B cell (primary cell): ENCODE data around the gene ATXN7. TPM values are rescaled to one million over a fixed set of nuclear protein-coding genes. Genes with fewer than 3 reads are reported as not detected.

Source experiments
- ATAC-seq: fragments of 200-7000 bp; cut with Tn5 transposase; one replicate; pipeline ENCODE4 v1.10.0; 2021; ENCODE audit warnings: low read depth, mild to moderate bottlenecking, moderate number of reproducible peaks, moderate library complexity
- CTCF ChIA-PET: fragments of 350-600 bp; sonication (Branson Sonifier 250); formaldehyde crosslinking; loops from one replicate; lab custom pipeline; 2021; ENCODE audit warnings: antibody characterized with exemption, inconsistent platforms; lab: Charles Lee
- POLR2A ChIA-PET: fragments of 350-600 bp; sonication (Branson Sonifier 250); formaldehyde crosslinking; loops from one replicate; lab custom pipeline; 2021; ENCODE audit warnings: antibody characterized with exemption; lab: Charles Lee
- DNase-seq: peaks from one replicate; pipeline ENCODE4 v3.0.0; 2013
- H2AFZ ChIP-seq: 2 replicates; pipeline ENCODE4 v1.6.1; 2012; ENCODE audit warnings: mild to moderate bottlenecking, low read depth, low read length; ENCODE audit not compliant: insufficient read depth, poor library complexity, severe bottlenecking
- H3K27ac ChIP-seq, 2 donors: 1 replicate in 1 of 2; 2 replicates in 1 of 2; pipeline ENCODE4 v1.5.1; 2012 to 2013; ENCODE audit warnings: low read length in 2 of 2, mild to moderate bottlenecking in 2 of 2, moderate library complexity in 1 of 2
- H3K27me3 ChIP-seq, 4 experiments: fragments of 200-600 bp in 1 of 4; sonication (generic) in 1 of 4; replicated peaks in 1 of 4; 1 replicate in 2 of 4; 2 replicates in 2 of 4; pipeline versions ENCODE4 v1.6.1 to v1.7.0; 2013 to 2016; ENCODE audit warnings: low read length in 3 of 4, mild to moderate bottlenecking in 2 of 4, mixed read lengths in 1 of 4, moderate library complexity in 1 of 4; ENCODE audit not compliant: insufficient read depth in 4 of 4, control insufficient read depth in 3 of 4; ENCODE audit errors: control extremely low read depth in 1 of 4
- H3K36me3 ChIP-seq, 2 experiments: replicated peaks in 1 of 2; 1 replicate in 1 of 2; 2 replicates in 1 of 2; pipeline versions ENCODE4 v1.6.1 to v1.7.1; 2013; ENCODE audit warnings: low read length in 1 of 2; ENCODE audit not compliant: insufficient read depth in 2 of 2, control insufficient read depth in 1 of 2; ENCODE audit errors: control extremely low read depth in 1 of 2, extremely low read depth in 1 of 2
- H3K4me1 ChIP-seq, 2 donors: fragments of 200-600 bp in 1 of 2; sonication (generic) in 1 of 2; 1 replicate in 1 of 2; 2 replicates in 1 of 2; pipeline versions ENCODE4 v1.5.1 to v1.6.1; 2013 to 2017; ENCODE audit warnings: low read length in 2 of 2; ENCODE audit not compliant: control insufficient read depth in 2 of 2, insufficient read depth in 2 of 2
- H3K4me2 ChIP-seq: replicated peaks from 2 replicates; pipeline ENCODE3; 2012; ENCODE audit warnings: mild to moderate bottlenecking, low read depth, low read length; ENCODE audit not compliant: poor library complexity, severe bottlenecking
- H3K4me3 ChIP-seq, 5 experiments: fragments of 200-600 bp in 1 of 5; sonication (generic) in 1 of 5; 1 replicate in 3 of 5; 2 replicates in 2 of 5; pipeline versions ENCODE4 v1.5.1 to v1.7.0; 2011 to 2016; ENCODE audit warnings: low read length in 4 of 5, mild to moderate bottlenecking in 4 of 5, low read depth in 2 of 5, control low read depth in 1 of 5, moderate library complexity in 1 of 5; ENCODE audit not compliant: insufficient read depth in 1 of 5; ENCODE audit errors: control extremely low read depth in 1 of 5, extremely low read depth in 1 of 5
- H3K79me2 ChIP-seq: fragments of 200-600 bp; sonication (generic); one replicate; pipeline ENCODE4 v1.6.0; 2016; ENCODE audit warnings: low read length; ENCODE audit not compliant: control insufficient read depth, insufficient read depth
- H3K9ac ChIP-seq: fragments of 200-600 bp; sonication (generic); 2 replicates; pipeline ENCODE4 v1.6.1; 2017; ENCODE audit warnings: mild to moderate bottlenecking, low read length, moderate library complexity
- H3K9me3 ChIP-seq, 3 donors: one replicate each; pipeline versions ENCODE4 v1.6.1 to v1.7.1; 2013; ENCODE audit warnings: low read length in 2 of 3; ENCODE audit not compliant: control insufficient read depth in 2 of 3, insufficient read depth in 1 of 3; ENCODE audit errors: control extremely low read depth in 1 of 3
- H4K20me1 ChIP-seq: 2 replicates; pipeline ENCODE4 v1.6.0; 2012; ENCODE audit warnings: mild to moderate bottlenecking, low read length; ENCODE audit not compliant: insufficient read depth, control insufficient read depth, poor library complexity, severe bottlenecking
- H3K27ac Mint-ChIP-seq: one replicate; pipeline ENCODE4 v1.8.0; 2021; ENCODE audit warnings: mixed read lengths
- H3K27me3 Mint-ChIP-seq: one replicate; pipeline ENCODE4 v1.8.0; 2021; ENCODE audit warnings: mixed read lengths
- H3K4me1 Mint-ChIP-seq: one replicate; pipeline ENCODE4 v1.8.0; 2021; ENCODE audit warnings: mixed read lengths
- H3K4me3 Mint-ChIP-seq: one replicate; pipeline ENCODE4 v1.8.0; 2021; ENCODE audit warnings: mixed read lengths
- H3K9me3 Mint-ChIP-seq: one replicate; pipeline ENCODE4 v1.8.0; 2022; ENCODE audit warnings: mixed read lengths; ENCODE audit not compliant: insufficient read depth
- EZH2 ChIP-seq: IDR thresholded peaks from 2 replicates; pipeline ENCODE4 v1.6.1; 2012; ENCODE audit warnings: borderline replicate concordance, low read depth, mild to moderate bottlenecking, moderate library complexity, low read length; ENCODE audit not compliant: insufficient read depth, poor library complexity, severe bottlenecking
- intact Hi-C: fragments of 100-400 bp; cut with micrococcal nuclease; formaldehyde crosslinking; loops from one replicate; pipeline ENCODE4 v1.10.0; 2022
- polyA plus RNA-seq: library from polyadenylated mRNA; depleted of rRNA; stranded (reverse); fragments of >200 nt; gene quantifications from 2 replicates; pipeline ENCODE4 v1.2.3, GENCODE V29; 2012
- total RNA-seq, 2 donors: library from RNA; stranded (reverse); fragments of 120-200 nt in 1 of 2; gene quantifications; 1 replicate in 1 of 2; 2 replicates in 1 of 2; pipeline versions ENCODE4 v1.2.3 to v1.2.4, GENCODE V29; 2013 to 2022
- TF ChIP-seq, protein P1 (sequence below): fragments of 200-600 bp; IDR thresholded peaks from one replicate; pipeline ENCODE4 v1.8.0; 2022; ENCODE audit warnings: antibody characterized with exemption, mild to moderate bottlenecking

The ATXN7 gene
- total and polyA plus RNA-seq, 2 donors (not counting 1 experiment from before 2014, with no cell fraction given): 18.1 to 74.3 TPM

DNA sequence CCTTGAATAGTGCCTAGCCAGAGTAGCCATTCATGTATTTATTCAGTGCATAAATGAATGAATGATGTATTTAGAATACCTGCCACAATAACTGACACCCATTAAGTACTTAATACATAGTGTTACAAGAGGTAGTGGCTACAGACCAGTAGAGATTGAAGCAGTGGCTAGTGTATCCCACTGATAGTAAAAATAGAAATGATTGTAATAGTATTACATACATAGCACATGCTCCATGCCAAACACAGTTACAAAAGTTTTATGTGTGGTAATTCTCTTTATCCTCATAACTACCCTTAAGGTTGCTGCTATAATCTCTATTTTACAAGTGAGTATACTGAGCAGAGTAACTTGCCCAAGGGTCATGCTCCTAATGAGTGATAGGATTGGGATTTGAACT is 78.9 kb downstream of the ATXN7 start:
- ATAC-seq: no peak
- no peaks in the 10 kb centered on the region for H3K9me3 ChIP-seq
- no peak overlapping the region for H3K4me2 ChIP-seq
- peaks cover 95% of the 10 kb centered on the region for H3K79me2 ChIP-seq
- DNase-seq: no peak
- Mint-ChIP-seq H3K4me3 (no peak overlapping the region), H3K4me1 (peaks cover 34% of the 10 kb centered on the region), H3K9me3 (no peaks in the 10 kb centered on the region), H3K27ac (no peak overlapping the region), H3K27me3 (no peaks in the 10 kb centered on the region)
- H3K36me3 ChIP-seq: peaks cover 0 to 10% of the 10 kb centered on the region in 2 experiments
- H3K9ac ChIP-seq: no peak overlapping the region
- H3K4me1 ChIP-seq: peaks cover 10 to 14% of the 10 kb centered on the region in 2 donors
- no peak overlapping the region for H3K4me3 ChIP-seq
- H3K27ac ChIP-seq: no peak overlapping the region
- intact Hi-C loops: no loop called here
- H3K27me3 ChIP-seq: no peaks in the 10 kb centered on the region
- ChIA-PET CTCF (no interaction called here), POLR2A (no interaction called here)
- no peak overlapping the region for H2AFZ ChIP-seq
- TF ChIP-seq EZH2: no peak
- TF ChIP-seq, protein P1, sequence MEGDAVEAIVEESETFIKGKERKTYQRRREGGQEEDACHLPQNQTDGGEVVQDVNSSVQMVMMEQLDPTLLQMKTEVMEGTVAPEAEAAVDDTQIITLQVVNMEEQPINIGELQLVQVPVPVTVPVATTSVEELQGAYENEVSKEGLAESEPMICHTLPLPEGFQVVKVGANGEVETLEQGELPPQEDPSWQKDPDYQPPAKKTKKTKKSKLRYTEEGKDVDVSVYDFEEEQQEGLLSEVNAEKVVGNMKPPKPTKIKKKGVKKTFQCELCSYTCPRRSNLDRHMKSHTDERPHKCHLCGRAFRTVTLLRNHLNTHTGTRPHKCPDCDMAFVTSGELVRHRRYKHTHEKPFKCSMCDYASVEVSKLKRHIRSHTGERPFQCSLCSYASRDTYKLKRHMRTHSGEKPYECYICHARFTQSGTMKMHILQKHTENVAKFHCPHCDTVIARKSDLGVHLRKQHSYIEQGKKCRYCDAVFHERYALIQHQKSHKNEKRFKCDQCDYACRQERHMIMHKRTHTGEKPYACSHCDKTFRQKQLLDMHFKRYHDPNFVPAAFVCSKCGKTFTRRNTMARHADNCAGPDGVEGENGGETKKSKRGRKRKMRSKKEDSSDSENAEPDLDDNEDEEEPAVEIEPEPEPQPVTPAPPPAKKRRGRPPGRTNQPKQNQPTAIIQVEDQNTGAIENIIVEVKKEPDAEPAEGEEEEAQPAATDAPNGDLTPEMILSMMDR: no peak
- H4K20me1 ChIP-seq: peaks cover 70% of the 10 kb centered on the region

DNA sequence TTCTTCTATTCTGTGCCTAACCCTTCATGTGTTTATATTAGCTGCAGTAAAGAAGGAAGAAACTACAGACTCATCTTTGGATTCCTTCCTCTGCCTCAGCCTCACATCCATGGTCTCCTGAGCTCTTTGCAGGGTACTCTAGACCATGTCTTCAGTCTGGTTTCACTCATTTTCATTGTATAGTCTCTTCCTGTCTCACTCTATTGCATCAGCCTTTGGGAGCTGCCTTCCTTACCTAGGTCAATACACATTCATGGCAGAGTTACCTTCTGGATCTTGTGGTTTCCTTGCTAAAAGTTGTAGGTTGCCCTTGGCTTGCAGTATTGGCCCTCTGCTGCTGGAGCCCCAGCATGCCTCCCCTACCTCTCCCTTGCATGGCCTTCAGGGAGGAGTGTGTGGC is 80.0 kb downstream of the ATXN7 start:
- H2AFZ ChIP-seq: no peak overlapping the region
- ChIA-PET CTCF (interaction anchor here (0.8 to 1.4 kb wide), 3 partner anchors 15 to 23 kb away, joined by 3 read pairs; no protein-coding TSS in a partner anchor), POLR2A (no interaction called here)
- H3K4me3 ChIP-seq: no peak overlapping the region
- H3K79me2 ChIP-seq: peaks cover 98% of the 10 kb centered on the region
- Mint-ChIP-seq H3K4me1 (peaks cover 32% of the 10 kb centered on the region), H3K9me3 (no peaks in the 10 kb centered on the region), H3K27me3 (no peaks in the 10 kb centered on the region), H3K4me3 (no peak overlapping the region), H3K27ac (no peak overlapping the region)
- no peak for TF ChIP-seq EZH2
- TF ChIP-seq, protein P1: no peak
- no peak overlapping the region for H3K9ac ChIP-seq
- ATAC-seq (no peak), DNase-seq (no peak)
- H4K20me1 ChIP-seq: peaks cover 66% of the 10 kb centered on the region
- H3K27me3 ChIP-seq: no peaks in the 10 kb centered on the region
- no peaks in the 10 kb centered on the region for H3K9me3 ChIP-seq
- H3K36me3 ChIP-seq: peaks cover 0 to 10% of the 10 kb centered on the region in 2 experiments
- peaks cover 0 to 4% of the 10 kb centered on the region in 2 donors for H3K4me1 ChIP-seq
- no peak overlapping the region for H3K27ac ChIP-seq
- no peak overlapping the region for H3K4me2 ChIP-seq
- intact Hi-C loops: no loop called here
